ENCODE data around the gene TCAIM.
"Not testable (repeated sequence)": the region's sequence is repeated elsewhere in the genome, so short reads cannot be mapped to it uniquely, and the experiment has no call there.

The TCAIM gene

DNA sequence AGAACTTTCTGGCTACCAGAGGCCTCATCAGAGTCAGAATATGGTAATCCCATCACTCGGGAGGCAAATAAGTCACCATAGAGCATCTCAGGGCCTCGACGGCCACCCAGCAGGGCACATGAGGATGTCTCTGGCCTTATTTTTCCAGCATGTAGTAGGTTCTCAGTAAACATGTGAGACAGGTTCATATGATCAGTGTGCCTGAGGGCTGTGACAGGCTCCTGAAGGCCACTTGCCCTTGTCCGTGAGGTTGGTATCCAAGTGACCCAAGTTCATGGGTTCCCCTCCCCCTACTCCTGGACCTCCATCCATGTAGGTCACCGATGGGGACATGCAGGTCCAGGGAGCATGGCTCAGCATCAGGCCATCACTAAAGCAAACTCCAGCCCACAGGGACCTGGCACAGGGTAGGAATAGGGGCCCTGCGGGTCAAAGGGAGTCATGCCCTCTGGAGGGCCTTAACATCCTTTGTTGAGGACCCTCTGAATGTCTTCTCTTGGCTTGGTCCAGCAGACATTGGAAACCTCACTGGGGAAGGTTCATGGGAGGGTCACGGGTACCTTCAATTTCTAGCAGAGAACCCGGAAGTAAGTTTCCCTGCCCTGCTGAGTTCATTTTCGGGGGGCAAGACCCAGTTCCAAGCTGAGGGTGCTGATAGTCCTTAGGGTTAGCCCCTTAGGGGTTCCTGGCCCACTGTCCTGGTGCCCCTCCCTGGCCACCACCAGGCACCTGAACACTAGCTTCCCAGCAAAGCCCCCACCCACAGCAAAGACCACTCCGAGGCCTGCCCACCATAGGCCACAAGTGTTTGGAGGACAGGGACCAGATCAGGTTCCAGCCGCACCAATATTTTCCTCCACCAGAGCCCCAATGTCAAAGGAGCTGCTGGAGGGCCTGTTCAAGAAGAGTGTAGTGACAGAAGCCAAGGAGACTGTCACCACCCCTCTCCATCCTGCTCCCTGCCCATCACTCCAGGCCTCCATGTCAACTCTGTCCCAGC is 77.8 kb downstream of the TCAIM start:
- no peak for DNase-seq

- DNase-seq = not testable (repeated sequence)
Observed at GRCh38 chr3:44418118-44418517, 79.6 kb downstream of the TCAIM start.

- DNase-seq = peak in 1 of 2 donors; percentile 11
Observed at GRCh38 chr3:44418549-44418948, 80.0 kb downstream of the TCAIM start.

- no peak for DNase-seq
Observed at GRCh38 chr3:44419116-44419922, 80.8 kb downstream of the TCAIM start.

GRCh38 chr3:44419923-44420650 is 81.5 kb downstream of the TCAIM start:
- no peak for DNase-seq

GRCh38 chr3:44420676-44421075 is 82.1 kb downstream of the TCAIM start:
- no peak for DNase-seq

- no peak for DNase-seq
Observed at GRCh38 chr3:44421280-44421679, 82.7 kb downstream of the TCAIM start.

DNA sequence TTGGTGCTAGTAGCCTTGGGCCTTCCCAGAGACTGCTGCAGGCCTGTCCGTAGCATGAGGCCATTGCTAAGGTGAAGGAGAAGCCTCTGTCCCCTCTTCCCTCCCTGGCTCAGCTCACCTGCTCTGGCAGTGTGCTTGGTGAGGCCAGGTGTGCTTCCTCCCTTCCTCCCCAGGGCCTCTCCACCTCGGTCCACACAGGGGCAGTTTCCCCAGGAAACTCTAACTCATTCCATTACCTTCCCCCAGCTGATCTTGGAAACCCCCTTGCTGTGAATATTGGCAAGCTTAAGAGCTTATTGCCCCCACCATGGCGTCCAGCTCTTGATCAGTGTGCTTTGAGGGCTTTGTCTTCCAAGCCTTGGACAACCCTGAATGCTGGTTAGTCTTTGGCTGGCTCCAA is 86.2 kb downstream of the TCAIM start:
- no peak for DNase-seq

DNA sequence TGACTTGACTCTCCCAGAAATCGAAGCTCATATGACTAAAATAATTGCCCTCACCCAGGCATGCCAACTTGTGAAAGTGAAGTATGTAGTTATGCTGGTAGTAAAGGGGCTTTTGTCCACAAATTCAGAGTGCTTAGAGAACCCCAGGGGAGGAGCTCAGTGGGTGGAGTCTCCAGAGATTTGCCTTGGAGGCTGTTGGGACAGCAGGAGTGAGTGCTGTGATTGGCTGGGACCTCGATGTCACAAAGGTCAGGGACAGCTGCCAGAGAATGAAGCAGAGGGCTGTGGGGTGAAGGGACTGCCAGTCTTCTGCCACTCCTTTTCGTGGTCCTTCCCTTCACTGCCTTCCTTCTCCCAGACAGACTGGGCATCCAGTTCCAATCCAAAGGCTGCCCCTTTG is 89.1 kb downstream of the TCAIM start:
- no peak for DNase-seq

DNA sequence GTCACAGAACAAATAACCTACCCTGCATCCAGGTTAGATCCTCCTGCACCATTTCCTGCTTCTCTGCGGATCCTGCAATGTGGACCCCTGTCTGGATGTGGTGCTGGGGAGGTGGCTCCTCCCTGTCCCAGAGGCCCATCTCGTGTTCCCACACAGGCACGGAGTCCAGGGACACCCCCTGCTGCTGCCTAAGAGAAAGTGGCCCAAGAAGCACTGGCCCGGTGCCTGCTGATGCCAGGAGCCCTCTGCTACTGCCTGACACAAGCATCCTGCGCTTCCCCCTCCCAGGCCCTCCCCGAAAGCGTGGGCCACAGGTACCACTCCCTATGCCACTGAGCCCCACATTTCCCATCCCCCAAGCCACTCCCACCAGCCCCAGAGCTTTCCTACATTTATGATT is 90.3 kb downstream of the TCAIM start:
- no peak for DNase-seq

- DNase-seq = no peak
Observed at GRCh38 chr3:44429459-44429858, 90.9 kb downstream of the TCAIM start.

DNA sequence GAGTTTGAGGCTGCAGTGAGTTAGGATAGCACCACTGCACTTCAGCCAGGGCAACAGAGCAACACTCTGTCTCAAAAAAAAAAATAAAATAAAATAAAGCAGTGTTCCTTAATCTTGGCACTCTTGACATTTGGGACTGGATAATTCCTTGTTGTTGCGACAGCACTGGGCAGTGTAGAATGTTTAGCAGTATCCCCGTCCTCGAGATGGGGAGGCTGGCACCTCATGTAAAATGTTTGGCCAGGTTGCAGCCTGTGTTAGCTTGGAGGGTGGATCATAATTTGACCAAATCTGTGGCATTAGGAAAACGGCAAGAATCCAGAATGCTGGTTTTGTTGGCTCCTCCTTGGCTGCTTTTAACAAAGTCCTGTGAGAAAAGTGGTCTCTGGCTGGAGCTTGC is 91.9 kb downstream of the TCAIM start:
- no peak for DNase-seq

DNA sequence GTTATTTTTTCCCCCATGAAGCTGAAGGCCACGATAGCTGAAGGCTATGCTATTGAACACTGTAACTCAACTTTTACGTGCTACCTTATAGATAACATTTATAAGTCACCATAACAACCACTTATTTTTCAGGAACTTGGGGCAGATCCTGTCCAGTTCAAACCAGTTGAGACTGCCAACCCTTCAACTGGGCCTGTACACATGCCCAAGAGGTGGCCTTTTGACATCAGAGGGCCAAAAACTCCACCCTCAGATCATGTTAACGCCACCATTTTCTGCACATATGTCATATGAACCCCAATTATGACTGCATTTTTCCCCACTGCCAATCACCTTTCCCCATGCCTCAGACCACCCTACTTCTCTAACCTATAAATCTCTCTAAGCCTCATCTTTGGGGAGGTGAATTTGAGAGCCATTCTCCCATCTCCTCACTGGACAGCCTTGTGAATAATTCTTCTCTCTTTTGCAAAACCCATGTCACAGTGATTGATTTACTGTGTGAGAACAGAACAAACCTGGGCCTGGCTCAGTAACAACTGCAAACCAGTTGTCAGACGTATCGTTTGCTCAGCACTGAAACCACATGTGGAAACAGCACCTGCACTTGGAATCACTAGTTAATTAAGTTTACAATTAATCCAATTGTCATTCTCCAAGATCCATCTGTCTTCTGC is 96.4 kb downstream of the TCAIM start:
- no peak for DNase-seq

GRCh38 chr3:44436181-44436580 is 97.6 kb downstream of the TCAIM start:
- DNase-seq = no peak

GRCh38 chr3:44437800-44438199 is 99.2 kb downstream of the TCAIM start:
- no peak for DNase-seq

- DNase-seq = peak; percentile 66 to 70
Observed at GRCh38 chr3:44439499-44440295, 101.1 kb downstream of the TCAIM start.

- peak in 1 of 2 donors; percentile 12 for DNase-seq
Observed at GRCh38 chr3:44442596-44443309, 104.2 kb downstream of the TCAIM start.

GRCh38 chr3:44444437-44444836 is 105.9 kb downstream of the TCAIM start:
- no peak for DNase-seq

GRCh38 chr3:44444896-44445691 is 106.5 kb downstream of the TCAIM start:
- DNase-seq = no peak

GRCh38 chr3:44445786-44446185 is 107.2 kb downstream of the TCAIM start:
- no peak for DNase-seq
